ENCODE measurements around the gene RBL2. TPM values are rescaled to one million over a fixed set of nuclear protein-coding genes. Genes with fewer than 3 reads are reported as not detected.

The RBL2 gene
- total RNA-seq, 1 experiment from 2014 or later: 33.4 TPM

DNA sequence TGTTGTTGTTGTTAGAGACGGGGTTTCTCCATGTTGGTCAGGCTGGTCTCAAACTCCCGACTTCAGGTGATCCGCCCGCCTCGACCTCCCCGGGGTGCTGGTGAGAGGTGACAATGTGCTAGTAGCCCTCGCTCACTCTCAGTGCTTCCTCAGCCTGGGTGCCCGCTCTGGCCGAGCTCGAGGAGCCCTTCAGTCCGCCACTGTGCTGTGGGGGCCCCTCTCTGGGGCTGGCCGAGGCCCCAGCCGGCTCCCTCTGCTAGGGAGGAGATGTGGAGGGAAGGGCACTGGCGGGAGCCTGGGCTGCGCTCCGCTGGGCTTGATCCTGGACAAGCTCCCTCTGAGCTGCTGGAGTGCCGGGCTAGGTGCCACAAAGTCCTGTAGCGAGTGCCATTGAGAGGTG is 21.7 kb upstream of the RBL2 start:
- Histone ChIP-seq H3K4me3 (replicated peaks in 1 of 2; ENCODE audit: low read depth in 1 of 2, low read length in 2 of 2) (no peak overlapping the region), H3K9me3 (ENCODE audit: control insufficient read depth in 1 of 2, insufficient read depth in 1 of 2, low read depth in 1 of 2, low read length in 2 of 2) (no peaks in the 10 kb centered on the region), H3K9ac (ENCODE audit: low read length) (no peak overlapping the region), H3K36me3 (ENCODE audit: control insufficient read depth in 1 of 2, insufficient read depth in 2 of 2, low read length in 2 of 2) (no peaks in the 10 kb centered on the region), H3K27ac (ENCODE audit: low read depth, low read length) (no peak overlapping the region), H3K27me3 (ENCODE audit: insufficient read depth, low read length) (no peaks in the 10 kb centered on the region), H3K4me1 (ENCODE audit: control insufficient read depth in 1 of 2, insufficient read depth in 2 of 2, low read length in 2 of 2) (peaks cover 3 to 9% of the 10 kb centered on the region in 2 experiments), H4K20me1 (ENCODE audit: insufficient read depth) (no peaks in the 10 kb centered on the region), H3K9me2 (ENCODE audit: insufficient read depth) (no peaks in the 10 kb centered on the region), H3K4me2 (ENCODE audit: low read length) (no peak overlapping the region), H2AFZ (ENCODE audit: low read depth, low read length, poor library complexity, severe bottlenecking) (no peak overlapping the region), H3K79me2 (ENCODE audit: insufficient read depth, low read length) (no peaks in the 10 kb centered on the region)
- ChIA-PET CTCF (no interaction called here), POLR2A (no interaction called here), RAD21 (ENCODE audit: low non-redundant PET in 1 of 2, low total read pairs in 2 of 2, uncharacterized antibody in 2 of 2, unreplicated experiment in 2 of 2) (no interaction called here)
- intact Hi-C loops (cut with micrococcal nuclease): no loop called here
- TF ChIP-seq, protein P1, sequence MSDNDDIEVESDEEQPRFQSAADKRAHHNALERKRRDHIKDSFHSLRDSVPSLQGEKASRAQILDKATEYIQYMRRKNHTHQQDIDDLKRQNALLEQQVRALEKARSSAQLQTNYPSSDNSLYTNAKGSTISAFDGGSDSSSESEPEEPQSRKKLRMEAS (IDR thresholded peaks at IDR 0.05): no peak
- TF ChIP-seq ELF1 (IDR thresholded peaks at IDR 0.05; ENCODE audit: borderline replicate concordance, low read depth): no peak
- TF ChIP-seq, protein P2, sequence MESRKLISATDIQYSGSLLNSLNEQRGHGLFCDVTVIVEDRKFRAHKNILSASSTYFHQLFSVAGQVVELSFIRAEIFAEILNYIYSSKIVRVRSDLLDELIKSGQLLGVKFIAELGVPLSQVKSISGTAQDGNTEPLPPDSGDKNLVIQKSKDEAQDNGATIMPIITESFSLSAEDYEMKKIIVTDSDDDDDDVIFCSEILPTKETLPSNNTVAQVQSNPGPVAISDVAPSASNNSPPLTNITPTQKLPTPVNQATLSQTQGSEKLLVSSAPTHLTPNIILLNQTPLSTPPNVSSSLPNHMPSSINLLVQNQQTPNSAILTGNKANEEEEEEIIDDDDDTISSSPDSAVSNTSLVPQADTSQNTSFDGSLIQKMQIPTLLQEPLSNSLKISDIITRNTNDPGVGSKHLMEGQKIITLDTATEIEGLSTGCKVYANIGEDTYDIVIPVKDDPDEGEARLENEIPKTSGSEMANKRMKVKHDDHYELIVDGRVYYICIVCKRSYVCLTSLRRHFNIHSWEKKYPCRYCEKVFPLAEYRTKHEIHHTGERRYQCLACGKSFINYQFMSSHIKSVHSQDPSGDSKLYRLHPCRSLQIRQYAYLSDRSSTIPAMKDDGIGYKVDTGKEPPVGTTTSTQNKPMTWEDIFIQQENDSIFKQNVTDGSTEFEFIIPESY (IDR thresholded peaks at IDR 0.05; ENCODE audit: extremely low read depth, insufficient replicate concordance, low read length): no peak
- no peak for TF ChIP-seq ZFX (IDR thresholded peaks at IDR 0.05)
- TF ChIP-seq SP1 (IDR thresholded peaks at IDR 0.05; ENCODE audit: low read depth): no peak
- TF ChIP-seq POLR2A (IDR thresholded peaks at IDR 0.05; ENCODE audit: borderline replicate concordance, extremely low read depth, insufficient read depth, insufficient read length): no peak
- TF ChIP-seq CBX3 (IDR thresholded peaks at IDR 0.05; ENCODE audit: low read depth): no peak
- no peak for TF ChIP-seq SRF (IDR thresholded peaks at IDR 0.05; ENCODE audit: low read depth)
- TF ChIP-seq, protein P3, sequence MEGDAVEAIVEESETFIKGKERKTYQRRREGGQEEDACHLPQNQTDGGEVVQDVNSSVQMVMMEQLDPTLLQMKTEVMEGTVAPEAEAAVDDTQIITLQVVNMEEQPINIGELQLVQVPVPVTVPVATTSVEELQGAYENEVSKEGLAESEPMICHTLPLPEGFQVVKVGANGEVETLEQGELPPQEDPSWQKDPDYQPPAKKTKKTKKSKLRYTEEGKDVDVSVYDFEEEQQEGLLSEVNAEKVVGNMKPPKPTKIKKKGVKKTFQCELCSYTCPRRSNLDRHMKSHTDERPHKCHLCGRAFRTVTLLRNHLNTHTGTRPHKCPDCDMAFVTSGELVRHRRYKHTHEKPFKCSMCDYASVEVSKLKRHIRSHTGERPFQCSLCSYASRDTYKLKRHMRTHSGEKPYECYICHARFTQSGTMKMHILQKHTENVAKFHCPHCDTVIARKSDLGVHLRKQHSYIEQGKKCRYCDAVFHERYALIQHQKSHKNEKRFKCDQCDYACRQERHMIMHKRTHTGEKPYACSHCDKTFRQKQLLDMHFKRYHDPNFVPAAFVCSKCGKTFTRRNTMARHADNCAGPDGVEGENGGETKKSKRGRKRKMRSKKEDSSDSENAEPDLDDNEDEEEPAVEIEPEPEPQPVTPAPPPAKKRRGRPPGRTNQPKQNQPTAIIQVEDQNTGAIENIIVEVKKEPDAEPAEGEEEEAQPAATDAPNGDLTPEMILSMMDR (IDR thresholded peaks at IDR 0.05 in 2 of 3, conservative IDR thresholded peaks at IDR 0.05 in 1 of 3; ENCODE audit: borderline replicate concordance in 1 of 3, insufficient read depth in 1 of 3, low read depth in 2 of 3, low read length in 2 of 3): no peak
- no peak for TF ChIP-seq SIN3A (IDR thresholded peaks at IDR 0.05; ENCODE audit: low read depth)
- TF ChIP-seq, protein P4, sequence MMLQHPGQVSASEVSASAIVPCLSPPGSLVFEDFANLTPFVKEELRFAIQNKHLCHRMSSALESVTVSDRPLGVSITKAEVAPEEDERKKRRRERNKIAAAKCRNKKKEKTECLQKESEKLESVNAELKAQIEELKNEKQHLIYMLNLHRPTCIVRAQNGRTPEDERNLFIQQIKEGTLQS (IDR thresholded peaks at IDR 0.05): no peak
- TF ChIP-seq JUND (IDR thresholded peaks at IDR 0.05): no peak
- TF ChIP-seq, protein P5, sequence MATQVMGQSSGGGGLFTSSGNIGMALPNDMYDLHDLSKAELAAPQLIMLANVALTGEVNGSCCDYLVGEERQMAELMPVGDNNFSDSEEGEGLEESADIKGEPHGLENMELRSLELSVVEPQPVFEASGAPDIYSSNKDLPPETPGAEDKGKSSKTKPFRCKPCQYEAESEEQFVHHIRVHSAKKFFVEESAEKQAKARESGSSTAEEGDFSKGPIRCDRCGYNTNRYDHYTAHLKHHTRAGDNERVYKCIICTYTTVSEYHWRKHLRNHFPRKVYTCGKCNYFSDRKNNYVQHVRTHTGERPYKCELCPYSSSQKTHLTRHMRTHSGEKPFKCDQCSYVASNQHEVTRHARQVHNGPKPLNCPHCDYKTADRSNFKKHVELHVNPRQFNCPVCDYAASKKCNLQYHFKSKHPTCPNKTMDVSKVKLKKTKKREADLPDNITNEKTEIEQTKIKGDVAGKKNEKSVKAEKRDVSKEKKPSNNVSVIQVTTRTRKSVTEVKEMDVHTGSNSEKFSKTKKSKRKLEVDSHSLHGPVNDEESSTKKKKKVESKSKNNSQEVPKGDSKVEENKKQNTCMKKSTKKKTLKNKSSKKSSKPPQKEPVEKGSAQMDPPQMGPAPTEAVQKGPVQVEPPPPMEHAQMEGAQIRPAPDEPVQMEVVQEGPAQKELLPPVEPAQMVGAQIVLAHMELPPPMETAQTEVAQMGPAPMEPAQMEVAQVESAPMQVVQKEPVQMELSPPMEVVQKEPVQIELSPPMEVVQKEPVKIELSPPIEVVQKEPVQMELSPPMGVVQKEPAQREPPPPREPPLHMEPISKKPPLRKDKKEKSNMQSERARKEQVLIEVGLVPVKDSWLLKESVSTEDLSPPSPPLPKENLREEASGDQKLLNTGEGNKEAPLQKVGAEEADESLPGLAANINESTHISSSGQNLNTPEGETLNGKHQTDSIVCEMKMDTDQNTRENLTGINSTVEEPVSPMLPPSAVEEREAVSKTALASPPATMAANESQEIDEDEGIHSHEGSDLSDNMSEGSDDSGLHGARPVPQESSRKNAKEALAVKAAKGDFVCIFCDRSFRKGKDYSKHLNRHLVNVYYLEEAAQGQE (IDR thresholded peaks at IDR 0.05; ENCODE audit: low read depth): no peak
- DNase-seq (ENCODE audit: low read depth, low spot score) (no peak), ATAC-seq (no peak)
- no TSS peak for BruUV-seq (replicated peaks)
